Left ventricle myocardium superior (tissue), 1 donor: ENCODE measurements around the gene F2R. TPM values are rescaled to one million over a fixed set of nuclear protein-coding genes. Genes with fewer than 3 reads are reported as not detected.
"Not testable (repeated sequence)": the region's sequence is repeated elsewhere in the genome, so short reads cannot be mapped to it uniquely, and the experiment has no call there.

ENCODE experiments used
- ATAC-seq: fragments of 200-7000 bp; cut with Tn5 transposase; one replicate; pipeline ENCODE4 v1.9.1; 2020; ENCODE audit warnings: mild to moderate bottlenecking, moderate library complexity
- DNase-seq: peaks from one replicate; pipeline ENCODE4 v3.0.0-alpha.2; 2020
- intact Hi-C: fragments of 100-400 bp; cut with micrococcal nuclease; formaldehyde crosslinking; loops from one replicate; pipeline ENCODE4 v1.11.0; 2022
- long read RNA-seq: library from polyadenylated mRNA; unstranded; transcript quantifications from one replicate; pipeline ENCODE4 v2.0.0, GENCODE V29; 2021
- total RNA-seq: library from RNA; stranded (reverse); fragmentation: NEBNext Ultra II Directional; extraction: Animal tissue kit (Norgen Biotek cat#: 25700); gene quantifications from one replicate; pipeline ENCODE4 v1.2.1, GENCODE V29; 2021
- donor health status: DM: no; HTN: yes; CAD: no; lungs with severe emphysema.

F2R gene
- total RNA-seq = 7.2 TPM
- long read RNA-seq, transcript F2R-201 (2 exons, 3,821 nt) = major isoform, 6 of 7 reads
- long read RNA-seq, partial matches to known transcripts = 0 of 7 reads
- long read RNA-seq, other reads (novel, unspliced or antisense) = 1 of 7 reads

DNA sequence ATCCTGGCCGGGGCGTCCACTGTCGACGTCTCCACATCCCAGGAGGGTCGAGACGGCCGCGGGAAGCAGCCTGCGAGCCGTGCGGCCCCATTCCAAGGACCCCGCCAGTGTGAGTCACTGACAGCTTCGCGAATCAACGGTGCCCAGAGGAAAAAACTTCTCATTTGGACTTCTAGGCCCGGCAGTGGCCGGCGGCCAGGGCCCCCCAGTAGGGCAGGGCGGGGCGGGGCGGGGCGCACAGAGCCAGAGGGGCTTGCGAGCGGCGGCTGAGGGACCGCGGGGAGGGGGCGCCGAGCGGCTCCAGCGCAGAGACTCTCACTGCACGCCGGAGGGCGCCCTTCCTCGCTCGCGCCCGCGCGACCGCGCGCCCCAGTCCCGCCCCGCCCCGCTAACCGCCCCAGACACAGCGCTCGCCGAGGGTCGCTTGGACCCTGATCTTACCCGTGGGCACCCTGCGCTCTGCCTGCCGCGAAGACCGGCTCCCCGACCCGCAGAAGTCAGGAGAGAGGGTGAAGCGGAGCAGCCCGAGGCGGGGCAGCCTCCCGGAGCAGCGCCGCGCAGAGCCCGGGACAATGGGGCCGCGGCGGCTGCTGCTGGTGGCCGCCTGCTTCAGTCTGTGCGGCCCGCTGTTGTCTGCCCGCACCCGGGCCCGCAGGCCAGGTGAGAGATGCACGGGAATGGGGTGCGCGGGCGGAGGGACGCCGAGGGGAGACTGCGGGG is at the start of gene F2R:
F2R (plus strand) TSS at position 391 of the 720 bp plus-strand sequence; CDS start at position 573, 182 bp downstream.
- DNase-seq = peak; percentile 84
- intact Hi-C loops = no loop called here
- peak; percentile 90 for ATAC-seq

DNA sequence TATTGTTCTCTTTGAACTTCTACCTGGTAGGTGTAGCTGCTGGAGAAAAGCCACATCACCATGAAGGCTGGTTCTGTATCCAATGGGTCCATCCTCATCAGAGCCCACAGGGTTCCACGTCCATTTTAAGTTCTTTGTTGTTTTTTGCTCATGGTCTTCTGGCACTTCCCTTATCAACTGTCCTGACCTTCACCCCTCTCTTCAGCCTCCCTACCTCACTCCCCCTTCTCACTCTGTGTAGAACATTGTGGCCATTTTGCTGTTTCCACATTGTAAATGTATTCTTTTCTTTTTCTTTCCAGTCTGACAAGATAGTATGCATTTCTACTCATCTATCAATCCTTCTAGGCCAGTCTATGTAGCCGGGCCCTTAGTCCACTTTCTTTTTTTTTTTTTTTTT is 48.4 kb upstream of the F2R start:
- no peak for ATAC-seq
- no peak for DNase-seq
- intact Hi-C loops = no loop called here

DNA sequence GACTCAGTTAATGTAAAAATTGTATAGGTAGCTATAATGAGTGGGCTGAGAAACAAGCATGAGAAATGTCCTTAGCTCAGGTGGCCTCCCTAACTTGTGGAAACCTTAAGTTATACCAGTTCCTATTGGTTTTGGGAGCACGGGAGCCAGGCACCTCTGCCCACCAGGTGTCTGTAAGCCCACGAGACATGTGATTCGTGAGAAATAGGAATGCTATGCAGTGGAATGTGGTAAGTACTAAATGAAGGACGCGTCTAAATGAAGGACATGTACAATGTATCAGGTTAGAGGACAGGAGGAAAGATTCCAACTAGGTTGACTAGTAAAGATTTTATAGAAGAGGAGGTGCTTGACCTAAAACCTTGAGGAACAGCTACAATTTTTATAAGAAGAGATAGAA is 46.7 kb upstream of the F2R start:
- ATAC-seq = no peak
- DNase-seq = no peak
- intact Hi-C loops = no loop called here

DNA sequence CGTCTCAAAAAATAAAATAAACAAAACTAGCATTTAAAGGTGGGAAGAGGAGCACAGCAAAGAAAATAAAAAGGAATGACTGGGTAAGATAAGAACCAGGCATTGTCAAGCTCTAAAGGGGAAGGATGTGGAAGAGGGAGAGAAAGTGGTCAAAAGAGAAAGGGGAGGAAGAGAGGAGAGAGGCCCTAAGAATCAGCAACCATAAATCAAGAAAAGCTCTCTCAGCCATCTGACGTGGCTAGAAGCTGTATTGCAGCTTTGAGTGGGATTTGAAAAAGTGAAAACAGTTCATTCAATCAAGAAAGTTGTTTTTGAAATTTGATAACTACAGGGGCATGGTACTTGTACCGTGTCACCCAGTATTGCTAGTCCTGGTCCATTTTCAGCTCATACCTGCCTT is 45.4 kb upstream of the F2R start:
- DNase-seq (no peak), ATAC-seq (no peak)
- intact Hi-C loops = no loop called here

DNA sequence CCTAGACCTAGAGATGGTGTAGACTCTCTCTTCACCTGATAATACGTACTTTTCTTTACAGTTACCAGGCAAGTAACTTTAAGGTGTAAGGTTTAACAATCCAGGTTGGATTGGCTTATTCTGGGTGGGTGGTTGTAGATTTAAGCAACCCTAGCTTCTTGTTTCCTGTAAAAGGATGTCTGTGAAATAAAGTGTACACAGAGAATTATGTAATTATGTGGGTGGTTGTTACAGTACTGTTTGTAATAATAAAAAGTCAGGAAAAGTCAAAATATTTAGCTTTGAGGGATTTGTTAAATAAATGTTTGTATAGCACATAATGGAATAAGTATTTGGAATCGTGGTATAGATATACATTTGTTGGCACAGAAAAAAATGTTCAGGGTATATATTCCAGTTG is 43.7 kb upstream of the F2R start:
- intact Hi-C loops = no loop called here
- DNase-seq (no peak), ATAC-seq (no peak)

DNA sequence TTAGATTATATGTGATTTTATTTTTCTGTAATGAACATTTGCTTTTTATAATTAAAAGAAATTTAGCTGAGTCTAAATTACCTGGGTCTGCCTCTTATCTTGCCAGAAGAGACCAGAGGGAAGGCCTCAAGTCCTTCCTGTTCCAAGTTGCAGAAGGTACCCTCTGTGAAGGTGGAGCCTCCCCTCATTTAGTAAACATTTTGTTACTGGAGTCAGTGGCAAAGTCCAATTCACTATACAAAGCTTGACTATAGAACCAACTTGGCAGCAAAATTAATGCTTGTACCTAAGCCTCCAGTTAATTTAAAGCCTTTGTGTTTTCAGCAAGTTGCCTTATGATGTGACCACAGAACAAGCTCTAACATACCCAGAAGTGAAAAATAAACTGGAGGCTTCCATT is 42.8 kb upstream of the F2R start:
- ATAC-seq (no peak), DNase-seq (no peak)
- intact Hi-C loops = no loop called here

DNA sequence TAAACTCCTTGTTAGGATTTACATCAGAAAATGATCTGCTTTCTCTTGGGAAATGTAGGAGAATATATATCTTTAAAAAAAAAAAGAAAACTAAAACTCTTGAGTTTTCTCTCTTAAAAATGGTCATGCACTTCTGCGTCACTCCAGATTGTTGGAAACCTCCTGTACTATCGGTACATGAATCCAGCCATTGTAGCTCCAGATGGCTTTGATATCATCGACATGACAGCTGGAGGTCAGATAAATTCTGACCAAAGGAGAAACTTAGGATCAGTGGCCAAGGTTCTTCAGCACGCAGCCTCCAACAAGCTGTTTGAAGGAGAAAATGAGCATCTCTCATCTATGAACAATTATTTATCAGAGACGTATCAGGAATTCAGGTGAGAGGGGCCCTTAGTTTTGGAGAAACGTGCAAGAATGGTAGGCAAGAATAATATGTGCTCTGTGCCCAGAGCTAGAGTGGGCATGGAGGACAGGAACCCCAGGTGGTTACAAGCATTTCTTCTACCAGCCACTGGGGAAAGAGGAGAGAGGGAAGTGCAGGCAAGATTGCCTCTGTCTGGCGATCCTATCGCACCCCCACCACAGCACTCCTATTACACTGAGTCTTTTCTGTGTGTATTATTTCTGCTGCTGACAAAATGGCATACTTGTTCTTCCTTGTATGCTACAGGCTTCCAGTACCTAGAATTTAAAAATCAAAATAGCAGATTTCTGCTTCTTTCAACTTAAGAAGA is 41.4 kb upstream of the F2R start:
- DNase-seq = no peak
- peak; percentile 84 for ATAC-seq
- intact Hi-C loops = no loop called here

DNA sequence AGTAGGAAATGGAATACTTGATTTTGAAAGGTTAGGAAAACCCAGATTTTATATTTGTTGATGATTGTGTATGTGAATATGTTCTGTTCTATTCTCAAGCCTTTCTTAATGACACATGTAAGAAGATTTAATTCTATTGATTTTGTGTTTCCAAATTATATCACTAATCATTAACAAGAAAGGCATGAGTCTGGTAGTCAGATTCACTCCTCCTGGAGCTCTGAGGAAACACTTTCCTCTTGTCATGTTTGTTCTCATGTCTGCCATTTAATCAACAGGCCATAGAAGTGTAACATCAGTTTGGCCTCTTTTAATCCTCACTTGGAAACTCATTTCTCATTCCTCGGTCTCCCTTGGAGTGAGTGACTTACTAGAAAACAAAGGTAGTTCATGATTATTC is 40.6 kb upstream of the F2R start:
- DNase-seq = no peak
- no peak for ATAC-seq
- intact Hi-C loops = no loop called here

DNA sequence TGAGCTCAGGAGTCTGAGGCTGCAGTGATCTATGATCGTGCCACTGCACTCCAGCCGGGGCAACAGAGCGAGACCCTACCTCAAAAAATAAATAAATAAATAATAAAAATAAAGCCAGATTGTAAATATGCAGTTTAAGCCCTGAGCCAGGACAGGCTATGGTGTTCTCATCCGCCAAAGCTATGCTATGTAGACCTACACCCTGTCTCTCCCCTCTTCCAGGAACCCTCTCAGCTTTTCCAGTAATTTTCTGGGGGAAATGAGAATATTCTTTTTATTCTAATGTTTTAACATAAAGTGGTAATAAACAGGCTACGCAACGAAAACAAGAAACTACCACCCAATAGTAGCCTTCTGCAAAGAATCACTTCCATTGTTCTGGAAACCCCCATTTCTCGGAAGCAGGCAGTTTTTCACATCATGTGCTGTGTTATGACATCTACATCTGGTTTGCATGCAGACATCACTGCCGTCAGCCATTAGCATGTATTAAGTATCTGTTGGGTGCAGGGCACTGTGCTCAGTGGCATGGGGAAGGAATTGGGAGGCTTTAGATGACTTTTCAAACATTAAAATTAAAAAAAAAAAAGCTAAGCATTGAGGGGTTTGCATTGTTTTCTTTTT is 38.0 kb upstream of the F2R start:
- no peak for ATAC-seq
- no peak for DNase-seq
- intact Hi-C loops = no loop called here

DNA sequence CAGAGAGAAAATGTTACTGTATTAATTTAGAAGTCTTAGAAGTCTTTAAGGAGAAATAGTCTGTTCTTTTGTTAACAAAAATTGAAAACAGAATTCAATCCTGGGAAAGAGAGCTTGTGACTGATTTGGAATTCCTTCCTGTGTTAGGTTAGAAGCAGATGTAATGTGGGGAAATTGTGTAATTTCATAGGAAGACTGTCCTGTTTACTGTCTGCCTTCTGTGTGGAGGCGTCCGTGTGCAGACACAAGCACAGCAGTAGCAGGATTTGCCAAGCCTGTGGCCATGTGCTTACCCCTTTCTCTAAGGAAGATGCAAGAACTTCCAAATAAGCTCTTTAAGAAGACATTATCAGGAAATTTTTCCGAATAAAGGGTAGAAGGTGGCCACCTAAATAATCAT is 36.7 kb upstream of the F2R start:
- ATAC-seq (peak; percentile 81), DNase-seq (peak; percentile 40)
- intact Hi-C loops = no loop called here

DNA sequence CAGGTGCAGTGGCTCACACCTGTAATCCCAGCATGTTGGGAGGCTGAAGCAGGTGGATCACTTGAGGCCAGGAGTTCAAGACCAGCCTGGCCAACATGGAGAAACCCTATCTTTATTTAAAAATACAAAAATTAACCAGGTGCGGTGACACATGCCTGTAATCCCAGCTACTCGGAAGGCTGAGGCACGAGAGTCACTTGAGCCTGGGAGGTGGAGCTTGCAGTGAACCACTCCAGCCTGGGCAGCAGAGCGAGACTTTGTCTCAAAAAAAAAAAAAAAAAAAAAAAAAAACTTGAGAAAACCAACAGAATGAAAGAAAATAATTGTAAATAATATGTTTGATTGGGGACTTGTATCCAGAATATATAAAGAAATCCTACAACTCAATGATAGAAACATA is 35.1 kb upstream of the F2R start:
- DNase-seq, intact Hi-C loops, ATAC-seq: not testable (repeated sequence)

DNA sequence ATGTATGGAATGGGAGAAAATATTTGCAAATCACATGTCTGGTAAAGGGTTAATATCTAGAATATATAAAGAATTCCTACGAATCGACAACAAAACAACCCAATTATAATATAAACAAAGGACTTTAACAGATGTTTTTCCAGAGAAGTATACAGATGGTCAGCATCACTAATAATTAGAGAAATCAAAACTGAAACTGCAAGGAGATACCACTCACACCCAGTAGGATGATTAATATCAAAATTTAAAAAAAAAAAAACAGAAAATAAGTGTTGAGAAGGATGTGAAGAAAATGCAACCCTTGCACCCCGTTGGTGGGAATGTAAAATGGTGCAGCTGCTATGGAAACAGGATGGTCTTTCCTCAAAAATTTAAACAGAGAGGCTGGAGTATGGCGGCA is 34.6 kb upstream of the F2R start:
- no peak for ATAC-seq
- intact Hi-C loops = no loop called here
- no peak for DNase-seq

DNA sequence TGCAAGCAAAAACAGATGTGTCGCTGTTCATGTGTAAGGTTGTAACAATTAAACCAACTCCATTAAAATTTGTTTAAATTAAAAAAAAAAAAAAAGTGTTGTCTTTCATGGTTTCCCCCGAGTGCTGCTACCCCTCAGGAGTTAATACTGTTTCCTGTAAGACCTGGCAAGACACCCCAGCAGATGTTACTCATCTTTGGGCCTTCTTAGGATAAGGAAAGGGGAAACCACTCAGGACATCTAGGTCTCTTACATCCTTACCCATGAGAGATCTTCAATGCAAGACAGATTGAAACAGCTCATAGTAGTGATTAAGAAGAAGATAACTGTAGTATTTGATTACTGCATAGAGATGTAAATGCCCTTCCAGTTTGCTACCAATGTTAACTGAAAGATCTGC is 33.5 kb upstream of the F2R start:
- DNase-seq (no peak), ATAC-seq (peak; percentile 78)
- intact Hi-C loops = no loop called here

DNA sequence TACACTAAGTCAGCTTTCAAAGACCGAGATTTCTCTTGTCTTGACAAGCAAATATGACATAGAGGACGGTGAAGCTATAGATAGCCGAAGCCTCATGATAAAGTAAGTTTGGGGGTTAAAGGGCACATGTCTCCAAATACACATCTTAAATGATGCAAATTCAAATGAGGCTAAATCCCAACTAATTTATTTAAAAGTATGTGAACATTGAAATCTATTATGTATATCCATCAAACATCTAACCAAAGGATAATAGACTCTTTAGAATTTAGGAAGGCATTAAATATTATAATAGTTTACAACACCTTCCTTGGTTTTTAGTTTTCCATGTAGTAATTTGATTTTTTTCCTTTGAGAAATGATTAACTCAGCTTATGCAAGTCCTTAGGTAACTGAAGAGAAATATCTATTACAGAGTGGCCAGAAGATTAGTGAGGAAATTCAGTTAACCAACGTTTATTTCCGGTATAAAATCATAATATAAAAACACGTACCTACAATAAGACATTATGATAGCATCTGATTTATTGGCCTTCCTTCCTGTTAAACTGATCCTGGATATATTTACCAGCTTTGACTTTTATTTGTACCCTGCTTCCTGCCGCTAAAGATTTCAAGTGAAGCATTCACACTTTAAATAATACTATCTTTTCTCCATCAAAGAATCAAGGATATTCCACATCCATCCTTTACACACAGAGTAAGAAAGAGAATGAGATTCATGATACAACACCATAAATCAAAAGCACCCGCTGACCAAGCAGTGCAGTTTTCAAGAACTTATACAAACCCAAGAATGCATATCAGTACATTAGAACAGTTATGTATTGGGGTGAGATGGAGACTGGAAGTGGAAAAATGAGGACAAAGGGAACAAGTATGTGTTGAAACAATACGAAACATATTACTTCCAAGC is 31.9 kb upstream of the F2R start:
- ATAC-seq = no peak
- intact Hi-C loops = no loop called here
- DNase-seq = no peak

DNA sequence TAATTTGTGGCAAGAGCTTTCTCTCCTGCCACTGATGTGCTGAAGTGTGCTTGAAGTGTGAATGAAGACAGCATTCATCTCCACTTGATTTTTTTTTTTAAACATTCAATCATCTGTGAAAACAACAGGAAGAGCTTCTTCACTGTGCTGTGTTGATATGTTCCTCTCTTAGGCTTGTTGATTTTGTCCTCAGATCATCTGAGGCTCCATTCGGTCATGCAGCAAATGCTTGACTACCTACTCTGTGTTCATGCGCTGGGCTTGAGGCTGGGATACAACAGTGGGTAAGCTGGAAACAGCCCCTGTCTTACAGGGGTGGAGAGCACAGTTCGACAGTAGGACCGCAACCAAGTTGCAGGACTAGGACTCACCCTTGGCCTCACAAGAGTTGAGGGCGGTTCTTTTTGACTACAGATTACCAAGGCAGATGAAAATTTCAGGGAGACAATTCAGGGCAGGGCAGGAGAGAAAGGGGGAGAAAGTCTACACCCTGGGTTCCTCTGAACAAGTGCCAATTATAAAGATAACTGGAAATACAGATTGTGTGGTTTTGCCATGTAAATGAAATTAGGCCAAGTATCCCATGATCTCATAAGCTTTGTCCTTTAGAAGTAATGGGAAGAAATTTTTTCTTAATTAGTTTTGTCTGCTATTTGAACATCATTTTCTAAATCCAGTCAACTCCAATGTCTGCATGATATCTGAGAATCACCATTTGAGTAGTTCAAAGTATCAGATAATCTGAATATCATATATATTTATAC is 31.0 kb upstream of the F2R start:
- ATAC-seq = no peak
- no peak for DNase-seq
- intact Hi-C loops = no loop called here

DNA sequence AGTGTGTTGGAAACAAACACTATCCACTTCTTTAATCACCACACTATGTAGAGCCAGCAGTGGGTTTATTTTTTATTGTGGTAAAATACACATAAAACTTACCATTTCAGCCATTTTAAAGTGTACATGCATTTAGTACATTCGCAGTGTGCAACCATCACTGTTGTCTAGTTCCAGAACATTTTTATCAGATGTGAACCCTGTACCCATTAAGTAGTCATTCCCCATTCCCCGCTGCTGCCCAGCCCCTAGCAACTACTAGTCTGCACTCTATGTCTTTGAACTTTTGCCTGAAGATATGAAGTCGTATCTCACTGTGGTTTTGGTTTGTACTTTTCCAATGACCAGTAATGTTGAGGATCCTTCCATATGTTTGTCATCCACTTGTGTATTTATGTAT is 30.2 kb upstream of the F2R start:
- ATAC-seq (no peak), DNase-seq (no peak)
- intact Hi-C loops = no loop called here

DNA sequence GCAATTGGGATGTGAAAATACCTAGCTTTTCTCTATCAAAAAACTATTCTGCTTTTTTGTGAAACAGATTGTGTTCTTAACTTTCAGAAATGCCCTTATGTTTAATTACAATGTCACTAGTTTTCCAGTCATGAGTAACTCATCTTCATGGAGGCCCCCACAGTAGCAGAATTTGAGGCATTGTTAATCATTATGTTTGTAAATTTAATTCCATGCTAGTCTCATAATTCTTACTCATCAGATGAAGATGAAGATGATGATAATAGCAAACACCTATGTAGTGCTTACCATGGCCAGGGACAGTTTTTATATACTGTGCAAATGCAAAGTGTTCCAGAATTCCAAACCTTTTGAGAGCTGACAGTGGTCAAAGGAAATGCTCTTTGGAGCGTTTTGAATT is 27.7 kb upstream of the F2R start:
- DNase-seq (no peak), ATAC-seq (no peak)
- intact Hi-C loops = no loop called here

DNA sequence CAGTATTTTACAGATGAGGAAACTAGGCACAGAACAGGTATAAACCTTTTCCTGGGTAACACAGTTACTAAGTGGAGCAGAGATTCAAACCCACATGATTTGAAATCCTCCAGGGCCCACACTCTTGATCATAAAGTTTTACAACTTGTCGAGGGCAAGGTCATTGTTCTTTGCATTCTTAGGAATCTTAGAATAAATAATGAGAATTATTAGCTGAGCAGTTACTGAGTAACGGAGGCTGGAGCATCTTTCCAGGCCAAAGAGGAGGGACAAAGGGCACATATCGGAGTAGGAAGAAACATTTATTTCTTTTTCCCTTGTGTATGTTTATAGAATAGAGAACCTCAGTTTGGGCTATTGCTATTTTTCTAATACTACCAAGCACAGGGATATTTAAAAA is 27.1 kb upstream of the F2R start:
- no peak for ATAC-seq
- intact Hi-C loops = no loop called here
- no peak for DNase-seq
